Measurements from ENCODE around the gene ZNF804B. TPM values are rescaled to one million over a fixed set of nuclear protein-coding genes. Genes with fewer than 3 reads are reported as not detected.

ZNF804B gene
- total RNA-seq, 1 experiment from 2014 or later = not detected

GRCh38 chr7:88801046-88801445 lies 41.5 kb downstream of the ZNF804B start:
- no peak overlapping the region for H3K4me3 ChIP-seq
- no peaks in the 10 kb centered on the region for H3K27me3 ChIP-seq
- no peak for DNase-seq
- no peaks in the 10 kb centered on the region for H3K36me3 ChIP-seq
- H3K9me3 ChIP-seq = no peaks in the 10 kb centered on the region

- Histone ChIP-seq H3K36me3 (no peaks in the 10 kb centered on the region), H3K9me3 (no peaks in the 10 kb centered on the region), H3K4me3 (no peak overlapping the region), H3K27me3 (no peaks in the 10 kb centered on the region)
- DNase-seq = no peak
Observed at GRCh38 chr7:88806280-88807037, 47.0 kb downstream of the ZNF804B start.

- H3K27me3 ChIP-seq = no peaks in the 10 kb centered on the region
- DNase-seq = no peak
- H3K4me3 ChIP-seq = no peak overlapping the region
- H3K36me3 ChIP-seq = no peaks in the 10 kb centered on the region
- no peaks in the 10 kb centered on the region for H3K9me3 ChIP-seq
Observed at GRCh38 chr7:88818552-88818951, 59.1 kb downstream of the ZNF804B start.

GRCh38 chr7:88826222-88826621 lies 66.7 kb downstream of the ZNF804B start:
- Histone ChIP-seq H3K27me3 (no peaks in the 10 kb centered on the region), H3K36me3 (no peaks in the 10 kb centered on the region), H3K4me3 (no peak overlapping the region), H3K9me3 (no peaks in the 10 kb centered on the region)
- no peak for DNase-seq

GRCh38 chr7:88835147-88835728 lies 75.7 kb downstream of the ZNF804B start:
- no peaks in the 10 kb centered on the region for H3K9me3 ChIP-seq
- DNase-seq = no peak
- no peaks in the 10 kb centered on the region for H3K36me3 ChIP-seq
- H3K4me3 ChIP-seq = no peak overlapping the region
- H3K27me3 ChIP-seq = no peaks in the 10 kb centered on the region

GRCh38 chr7:88842201-88842600 lies 82.7 kb downstream of the ZNF804B start:
- no peak overlapping the region for H3K4me3 ChIP-seq
- no peaks in the 10 kb centered on the region for H3K36me3 ChIP-seq
- H3K9me3 ChIP-seq = no peaks in the 10 kb centered on the region
- H3K27me3 ChIP-seq = no peaks in the 10 kb centered on the region
- no peak for DNase-seq

GRCh38 chr7:88845091-88845490 lies 85.6 kb downstream of the ZNF804B start:
- H3K27me3 ChIP-seq = no peaks in the 10 kb centered on the region
- H3K4me3 ChIP-seq = no peak overlapping the region
- H3K9me3 ChIP-seq = no peaks in the 10 kb centered on the region
- no peaks in the 10 kb centered on the region for H3K36me3 ChIP-seq
- no peak for DNase-seq

GRCh38 chr7:88851220-88851619 lies 91.7 kb downstream of the ZNF804B start:
- Histone ChIP-seq H3K27me3 (no peaks in the 10 kb centered on the region), H3K36me3 (no peaks in the 10 kb centered on the region), H3K4me3 (no peak overlapping the region), H3K9me3 (0 out of 2 replicates have a peak, but pooled peaks cover 3% of the 10 kb centered on the region)
- DNase-seq = no peak

- no peak for DNase-seq
- H3K36me3 ChIP-seq = no peaks in the 10 kb centered on the region
Observed at GRCh38 chr7:88859288-88859687, 99.8 kb downstream of the ZNF804B start.

GRCh38 chr7:88866265-88866863 lies 106.9 kb downstream of the ZNF804B start:
- H3K27me3 ChIP-seq = no peaks in the 10 kb centered on the region
- H3K4me3 ChIP-seq = no peak overlapping the region
- no peaks in the 10 kb centered on the region for H3K9me3 ChIP-seq
- no peaks in the 10 kb centered on the region for H3K36me3 ChIP-seq
- DNase-seq = no peak

More at GRCh38 chr7:88859288-88859687, 99.8 kb downstream of the ZNF804B start:
- Histone ChIP-seq H3K27me3 (no peaks in the 10 kb centered on the region), H3K9me3 (no peaks in the 10 kb centered on the region), H3K4me3 (no peak overlapping the region)

GRCh38 chr7:88867158-88867557 lies 107.7 kb downstream of the ZNF804B start:
- Histone ChIP-seq H3K36me3 (no peaks in the 10 kb centered on the region), H3K4me3 (no peak overlapping the region), H3K9me3 (no peaks in the 10 kb centered on the region), H3K27me3 (no peaks in the 10 kb centered on the region)
- DNase-seq = no peak

- H3K27me3 ChIP-seq = no peaks in the 10 kb centered on the region
- no peak for DNase-seq
- H3K4me3 ChIP-seq = no peak overlapping the region
- H3K36me3 ChIP-seq = no peaks in the 10 kb centered on the region
- no peaks in the 10 kb centered on the region for H3K9me3 ChIP-seq
Observed at GRCh38 chr7:88868456-88868855, 109.0 kb downstream of the ZNF804B start.

- Histone ChIP-seq H3K9me3 (no peaks in the 10 kb centered on the region), H3K4me3 (no peak overlapping the region), H3K27me3 (no peaks in the 10 kb centered on the region), H3K36me3 (no peaks in the 10 kb centered on the region)
- no peak for DNase-seq
Observed at GRCh38 chr7:88881136-88881535, 121.6 kb downstream of the ZNF804B start.

GRCh38 chr7:88885131-88885530 lies 125.6 kb downstream of the ZNF804B start:
- Histone ChIP-seq H3K27me3 (no peaks in the 10 kb centered on the region), H3K4me3 (no peak overlapping the region), H3K36me3 (no peaks in the 10 kb centered on the region), H3K9me3 (no peaks in the 10 kb centered on the region)
- DNase-seq = no peak

GRCh38 chr7:88888684-88889083 lies 129.2 kb downstream of the ZNF804B start:
- H3K9me3 ChIP-seq = no peaks in the 10 kb centered on the region
- H3K36me3 ChIP-seq = no peaks in the 10 kb centered on the region
- no peaks in the 10 kb centered on the region for H3K27me3 ChIP-seq
- no peak overlapping the region for H3K4me3 ChIP-seq
- DNase-seq = no peak

- H3K36me3 ChIP-seq = no peaks in the 10 kb centered on the region
- DNase-seq = no peak
- no peaks in the 10 kb centered on the region for H3K27me3 ChIP-seq
- H3K9me3 ChIP-seq = no peaks in the 10 kb centered on the region
- H3K4me3 ChIP-seq = no peak overlapping the region
Observed at GRCh38 chr7:88910516-88910915, 151.0 kb downstream of the ZNF804B start.

GRCh38 chr7:88912852-88913251 lies 153.4 kb downstream of the ZNF804B start:
- DNase-seq = no peak
- Histone ChIP-seq H3K27me3 (no peaks in the 10 kb centered on the region), H3K36me3 (no peaks in the 10 kb centered on the region), H3K9me3 (no peaks in the 10 kb centered on the region), H3K4me3 (no peak overlapping the region)

- no peak overlapping the region for H3K4me3 ChIP-seq
Observed at GRCh38 chr7:88915615-88916014, 156.1 kb downstream of the ZNF804B start.

More at GRCh38 chr7:88915615-88916014, 156.1 kb downstream of the ZNF804B start:
- Histone ChIP-seq H3K27me3 (no peaks in the 10 kb centered on the region), H3K9me3 (no peaks in the 10 kb centered on the region), H3K36me3 (no peaks in the 10 kb centered on the region)
- DNase-seq = no peak

All from MG63 (cell line).